Activated CD4-positive, alpha-beta T cell treated with anti-CD3 and anti-CD28 coated beads, Interleukin-2, amount 50 U/mL, for 48 hours (primary cell): Measurements from ENCODE around the gene MTRF1.
"Not testable (repeated sequence)": the region's sequence is repeated elsewhere in the genome, so short reads cannot be mapped to it uniquely, and the experiment has no call there.

Experiments
- DNase-seq, 2 experiments: peaks; one replicate each; pipeline ENCODE4 v3.0.0-alpha.2; 2020

MTRF1 gene

DNA sequence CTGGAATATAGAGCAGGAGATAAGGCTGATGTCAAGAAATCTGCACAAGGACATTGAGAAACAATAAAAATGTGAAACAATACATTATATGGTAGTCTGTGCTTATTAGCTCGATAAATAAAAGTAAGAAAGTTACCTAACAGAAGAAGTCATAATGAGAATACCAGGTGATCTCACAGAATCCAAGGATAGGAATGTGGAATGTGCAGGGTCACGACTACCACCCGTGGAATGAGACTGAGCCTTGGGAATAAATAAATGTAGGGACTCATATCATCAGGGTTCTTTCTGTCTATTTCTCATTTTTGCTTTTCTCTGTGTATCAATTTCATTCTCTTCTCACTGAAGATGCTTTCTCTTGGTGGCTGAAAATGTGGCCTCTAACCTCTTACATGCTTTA is 43.0 kb downstream of the MTRF1 start:
- no peak for DNase-seq

DNA sequence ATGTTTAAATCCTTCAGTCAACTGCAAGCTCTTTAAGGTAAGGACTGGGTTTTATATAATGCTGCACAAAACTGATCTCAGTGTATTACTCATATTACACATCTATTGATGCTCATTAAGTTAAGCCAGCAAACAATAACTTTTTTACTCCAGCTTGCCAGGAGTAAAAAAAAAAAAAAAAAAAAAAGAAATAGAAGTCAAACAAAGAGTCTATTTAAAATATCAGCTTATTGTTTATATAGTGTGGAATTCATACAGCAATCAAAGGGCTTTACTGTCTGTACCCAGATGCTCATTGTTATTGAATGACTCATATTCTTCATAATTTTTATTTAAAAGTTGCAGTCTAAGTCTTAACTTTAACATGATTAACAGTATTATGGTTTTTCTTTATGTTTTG is 47.2 kb downstream of the MTRF1 start:
- no peak for DNase-seq

DNA sequence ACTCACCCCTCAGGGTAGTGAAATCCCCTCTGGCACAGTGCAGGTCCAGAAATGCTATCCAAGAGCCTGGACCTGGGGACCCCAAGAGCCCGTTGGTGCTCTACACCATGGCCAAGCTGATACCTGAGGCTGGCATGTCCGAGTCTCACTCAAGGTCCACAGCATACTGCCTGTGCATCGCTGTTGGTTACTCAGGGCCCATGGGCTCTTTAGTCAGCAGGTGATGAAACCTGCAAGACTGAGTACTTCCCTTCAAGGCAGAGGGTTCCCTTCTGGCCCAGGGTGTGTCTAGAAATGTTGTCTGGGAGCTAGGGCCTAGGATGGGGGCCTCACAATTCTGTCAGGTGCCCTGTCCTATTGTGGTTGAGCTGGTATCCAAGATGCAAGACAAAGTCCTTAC is 49.5 kb downstream of the MTRF1 start:
- no peak for DNase-seq

DNA sequence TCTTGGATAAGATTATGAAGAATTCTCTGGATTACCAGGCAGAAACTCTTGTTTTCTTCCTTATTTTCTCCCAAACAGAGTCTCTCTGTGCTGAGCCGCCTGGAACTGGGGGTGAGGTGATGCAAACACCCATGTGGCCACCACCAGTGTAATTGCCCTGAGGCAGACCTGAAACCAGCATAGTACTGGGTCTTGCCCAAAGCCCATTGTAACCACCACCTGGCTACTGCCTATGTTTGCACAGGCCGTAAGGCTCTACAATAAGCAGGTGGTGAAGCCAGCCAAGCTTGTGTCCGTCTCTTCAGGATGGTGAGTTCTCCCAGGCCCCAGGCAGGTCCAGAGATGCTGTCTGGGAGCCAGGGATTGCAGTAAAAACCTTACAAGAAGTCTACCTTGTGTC is 50.1 kb downstream of the MTRF1 start:
- DNase-seq = no peak

DNA sequence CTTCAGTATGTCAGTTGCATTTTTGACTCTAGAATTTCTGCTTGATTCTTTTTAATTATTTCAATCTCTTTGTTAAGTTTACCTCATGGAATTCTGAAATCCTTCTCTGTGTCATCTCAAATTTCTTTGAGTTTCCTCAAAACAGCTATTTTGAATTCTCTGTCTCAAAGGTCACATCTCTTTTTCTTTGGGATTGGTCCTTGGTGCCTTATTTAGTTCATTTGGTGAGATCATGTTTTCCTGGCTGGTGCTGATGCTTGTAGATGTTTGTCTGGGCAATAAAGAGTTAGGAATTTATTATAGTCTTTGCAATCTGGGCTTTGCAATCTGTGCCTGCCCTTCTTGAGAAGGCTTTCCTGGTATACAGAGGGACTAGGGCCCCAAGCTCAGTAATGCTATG is 50.5 kb downstream of the MTRF1 start:
- no peak for DNase-seq

DNA sequence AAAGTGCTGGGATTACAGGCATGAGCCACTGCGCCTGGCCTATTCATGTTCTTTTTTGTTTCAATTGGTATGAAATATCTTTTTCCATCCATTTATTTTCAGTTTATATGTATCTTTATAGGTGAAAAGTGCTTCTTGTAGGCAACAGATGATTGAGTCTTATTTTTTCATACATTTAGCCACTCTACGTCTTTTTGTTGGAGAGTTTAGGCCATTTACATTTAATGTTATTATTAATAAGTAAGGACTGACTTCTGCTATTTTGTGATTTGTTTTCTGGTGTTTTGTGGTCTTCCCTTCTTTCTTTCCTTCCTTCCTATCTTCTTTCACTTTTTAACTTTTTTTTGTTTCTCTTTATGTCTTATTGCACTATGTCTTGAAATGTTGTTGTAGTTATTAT is 52.3 kb downstream of the MTRF1 start:
- no peak for DNase-seq

DNA sequence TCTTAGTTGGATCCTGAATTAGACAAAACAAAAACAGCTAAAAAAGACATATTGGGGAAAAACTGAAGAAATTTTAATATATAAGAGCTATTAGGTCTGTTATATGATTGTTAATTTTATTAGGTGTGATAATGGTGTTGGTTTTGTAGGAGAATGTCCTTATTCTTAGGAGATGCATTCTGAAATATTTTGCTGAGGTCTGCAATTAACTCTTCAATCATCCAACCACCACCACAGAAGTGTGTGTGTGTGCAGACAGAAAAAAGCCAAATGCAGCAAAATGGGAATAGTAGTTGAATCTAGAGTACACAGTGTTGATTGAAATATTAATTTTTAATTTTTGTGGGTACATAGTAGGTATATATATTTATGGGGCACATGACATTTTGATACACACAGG is 56.9 kb downstream of the MTRF1 start:
- no peak for DNase-seq

DNA sequence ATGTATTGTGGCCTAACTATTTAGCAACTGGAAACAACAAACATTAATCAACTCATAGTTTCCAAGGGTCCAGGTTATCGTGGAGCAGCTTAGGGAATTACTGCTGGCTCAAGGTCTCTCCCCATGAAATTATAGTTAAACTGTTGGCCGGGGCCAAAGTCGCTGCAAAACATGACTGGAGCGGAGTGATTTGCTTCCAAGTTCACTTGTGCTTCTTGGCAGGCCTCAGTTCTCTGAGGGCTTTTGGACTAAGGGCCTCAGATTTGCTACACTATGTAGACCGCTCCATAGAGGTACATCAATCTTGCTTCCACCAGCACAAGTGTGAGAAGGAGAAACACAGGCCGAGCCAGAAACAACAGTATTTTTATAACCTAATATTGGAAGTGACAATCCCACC is 59.6 kb downstream of the MTRF1 start:
- no peak for DNase-seq

DNA sequence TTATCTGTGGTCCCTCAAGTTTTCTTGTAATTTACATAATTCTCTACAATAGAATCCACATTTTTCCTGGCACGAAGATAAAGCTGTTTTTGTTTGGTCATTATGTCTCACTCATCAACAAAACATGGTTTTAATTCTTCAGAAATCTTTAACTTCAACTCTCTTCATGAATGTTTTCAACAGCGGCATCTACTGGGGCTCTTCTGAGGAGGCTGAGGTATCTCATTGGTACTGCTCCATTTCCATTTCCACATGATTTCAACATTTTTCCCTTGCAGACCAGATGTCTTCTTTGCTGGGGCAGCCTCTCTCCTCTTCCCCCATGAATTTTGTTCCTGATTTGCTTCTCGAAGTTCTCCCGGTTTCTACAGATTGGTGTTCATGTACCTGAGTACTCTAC is 63.2 kb downstream of the MTRF1 start:
- DNase-seq = no peak

DNA sequence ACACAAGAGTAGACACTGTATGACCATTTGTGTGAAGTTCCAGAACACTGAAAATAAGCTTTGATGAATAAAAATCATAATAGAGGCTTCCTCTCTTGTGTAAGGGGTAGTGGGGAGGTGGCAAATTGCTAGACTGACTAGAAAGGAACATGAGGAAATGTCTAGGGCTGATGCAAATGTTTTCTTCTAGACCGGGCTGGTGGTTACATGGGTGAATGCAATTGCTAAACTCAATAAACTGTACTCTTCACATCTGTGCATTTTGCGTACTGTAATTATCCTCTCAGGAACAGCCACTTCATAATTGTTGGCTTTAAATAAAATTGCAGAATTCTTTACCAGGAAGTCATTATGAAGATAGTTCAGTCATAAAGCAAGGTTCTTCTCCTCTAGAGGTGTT is 63.9 kb downstream of the MTRF1 start:
- DNase-seq = no peak

DNA sequence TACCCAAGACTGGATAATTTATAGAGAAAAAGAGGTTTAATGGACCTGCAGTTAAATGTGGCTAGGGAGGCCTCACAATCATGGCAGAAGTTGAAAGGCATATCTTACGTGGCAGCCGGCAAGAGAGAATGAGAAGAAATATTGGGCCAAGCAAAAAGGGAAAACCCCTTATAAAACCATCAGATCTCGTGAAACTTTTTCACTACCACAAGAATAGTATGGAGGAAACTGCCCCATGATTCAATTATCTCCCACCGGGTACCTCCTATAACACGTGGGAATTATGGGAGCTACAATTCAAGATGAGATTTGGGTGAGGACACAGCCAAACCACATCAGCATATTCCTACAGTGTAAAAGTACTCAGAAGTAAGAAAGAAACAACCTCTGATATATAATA is 64.3 kb downstream of the MTRF1 start:
- DNase-seq = no peak

DNA sequence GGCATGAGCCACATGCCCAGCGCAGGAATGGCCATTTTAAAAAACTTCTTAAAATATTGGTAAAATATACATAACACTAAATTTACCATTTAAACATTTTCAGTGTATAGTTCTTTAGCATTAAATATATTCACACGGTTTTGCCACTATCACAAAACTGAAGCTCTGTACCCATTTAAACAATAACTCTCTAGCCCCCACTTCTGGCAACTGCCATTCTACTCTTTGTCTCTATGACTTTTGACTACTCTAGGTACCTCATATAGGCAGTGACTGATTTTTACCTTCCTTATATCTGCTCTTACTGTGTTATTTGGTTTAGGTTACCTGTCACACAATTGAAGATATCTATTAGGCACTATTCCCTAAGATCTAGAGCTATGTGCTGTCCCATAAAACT is 66.8 kb downstream of the MTRF1 start:
- no peak for DNase-seq

DNA sequence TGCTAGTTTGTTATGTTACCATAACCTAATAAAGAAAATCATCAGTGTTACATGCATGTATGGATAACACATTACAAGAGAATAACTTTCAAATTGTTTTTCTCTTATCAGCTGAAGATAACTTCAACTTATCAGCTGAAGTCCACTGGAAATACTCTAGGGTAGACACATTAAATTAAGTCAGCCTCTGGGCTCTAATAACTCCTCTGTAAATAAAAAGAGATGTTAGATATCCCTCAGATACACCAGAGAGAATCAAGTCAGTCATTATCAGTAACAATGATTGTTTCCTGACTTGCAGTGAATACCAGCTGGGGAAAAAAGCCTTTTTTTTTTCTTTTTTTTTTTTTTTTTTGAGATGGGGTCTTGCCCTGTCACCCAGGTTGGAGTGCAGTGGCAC is 67.4 kb downstream of the MTRF1 start:
- DNase-seq = no peak

DNA sequence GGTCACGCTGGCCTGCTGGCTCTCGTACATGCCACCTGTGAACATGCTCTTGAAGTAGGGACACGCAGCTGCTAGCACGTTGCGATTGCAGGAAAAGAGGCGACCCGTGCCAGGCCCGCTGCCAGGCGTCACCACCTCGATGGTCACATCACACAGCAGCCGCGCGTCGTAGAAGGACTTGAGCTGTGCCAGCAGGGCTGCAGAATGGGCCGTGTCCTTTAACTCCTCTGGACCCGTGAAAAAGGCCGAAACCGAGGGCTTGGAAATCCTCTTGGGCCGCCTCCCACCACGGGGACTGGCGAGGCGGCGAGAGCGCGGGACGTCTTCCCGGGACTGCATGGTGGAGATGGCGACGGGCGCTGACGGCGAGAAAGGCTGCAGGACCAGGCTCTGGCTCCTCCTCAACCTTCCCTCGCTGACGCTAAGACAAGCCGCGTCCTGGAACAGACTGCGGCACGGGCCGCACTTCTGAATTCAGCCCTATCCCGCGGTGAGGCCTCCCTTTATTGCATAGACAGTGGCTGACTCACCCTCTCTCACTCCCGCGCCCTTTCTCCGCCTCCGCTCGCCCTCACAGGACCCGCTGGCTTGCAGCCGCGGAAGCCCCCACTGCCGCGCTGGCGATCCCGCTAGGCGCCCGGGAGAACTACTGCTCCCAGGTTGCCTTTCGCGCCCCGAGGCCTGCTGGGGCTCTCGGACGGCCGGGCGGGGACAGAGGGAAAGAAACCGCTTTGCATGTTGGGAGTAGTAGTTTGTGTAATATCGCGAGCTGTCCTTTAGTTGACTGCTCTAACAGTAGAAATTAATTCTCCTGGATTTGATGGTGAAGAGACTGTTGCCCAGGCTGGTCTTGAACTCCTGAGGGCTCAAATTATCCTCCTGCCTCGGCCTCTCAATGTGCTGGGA is 69.2 kb downstream of the MTRF1 start, which contains the start of gene KBTBD7:
KBTBD7 (minus strand) TSS at position 651 of the 906 bp plus-strand sequence; CDS start at position 339, 312 bp downstream.
- peak; percentile 92 to 94 for DNase-seq

DNA sequence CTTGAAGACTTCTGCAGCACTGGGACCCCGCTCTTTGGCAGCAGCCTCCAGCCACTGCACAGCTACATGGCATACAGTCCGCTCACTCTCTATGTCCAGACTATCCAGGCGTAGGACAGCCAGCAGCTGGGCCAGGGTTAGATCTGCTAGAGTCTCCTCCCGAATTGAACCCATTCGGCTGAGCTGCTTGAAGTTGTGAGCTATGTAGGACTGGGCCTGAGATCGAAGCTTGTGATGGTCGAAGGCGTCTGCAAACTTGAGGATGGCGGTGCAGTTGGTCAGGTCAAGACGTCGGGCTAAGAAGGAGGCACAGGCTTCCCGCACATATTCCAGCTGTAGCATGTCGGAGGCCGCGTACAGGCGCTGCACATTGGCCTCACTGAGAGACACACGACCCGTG is 69.9 kb downstream of the MTRF1 start:
- no peak for DNase-seq

DNA sequence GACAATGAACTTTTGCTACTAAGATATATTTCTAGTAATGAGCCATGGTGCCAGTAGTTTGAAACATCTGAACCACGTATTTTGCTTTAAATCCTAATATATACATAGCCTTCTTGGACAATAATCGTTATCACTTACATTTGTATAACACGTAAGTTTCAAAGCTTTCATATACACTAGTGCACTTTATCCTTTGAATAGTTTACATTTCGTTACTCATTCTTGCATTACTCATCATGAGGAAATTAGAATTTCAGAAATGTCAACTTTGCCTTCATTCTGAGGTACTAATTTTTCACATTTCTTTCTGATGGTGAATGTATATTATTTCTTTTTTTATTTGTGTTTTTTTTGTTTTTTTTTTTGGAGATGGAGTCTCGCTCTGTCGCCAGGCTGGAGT is 74.8 kb downstream of the MTRF1 start:
- no peak for DNase-seq

DNA sequence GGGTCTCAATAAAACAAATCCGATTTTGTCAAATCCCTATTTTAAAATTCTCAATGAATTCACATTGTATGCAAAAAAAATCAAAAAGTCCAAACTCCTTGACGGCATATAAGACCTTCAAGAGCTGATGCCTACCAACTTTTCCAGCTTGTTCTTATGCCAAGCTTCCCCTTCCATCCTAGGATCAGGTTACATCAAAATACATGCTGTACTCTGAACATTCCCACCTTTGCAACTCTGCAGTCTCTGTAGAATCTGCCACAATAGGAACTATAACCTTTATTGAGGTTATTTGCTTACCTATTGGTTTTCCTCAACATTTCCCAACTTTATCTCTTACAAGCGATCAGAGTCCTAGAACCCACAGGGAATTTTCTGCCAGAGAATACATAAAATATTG is 76.9 kb downstream of the MTRF1 start:
- DNase-seq = no peak

DNA sequence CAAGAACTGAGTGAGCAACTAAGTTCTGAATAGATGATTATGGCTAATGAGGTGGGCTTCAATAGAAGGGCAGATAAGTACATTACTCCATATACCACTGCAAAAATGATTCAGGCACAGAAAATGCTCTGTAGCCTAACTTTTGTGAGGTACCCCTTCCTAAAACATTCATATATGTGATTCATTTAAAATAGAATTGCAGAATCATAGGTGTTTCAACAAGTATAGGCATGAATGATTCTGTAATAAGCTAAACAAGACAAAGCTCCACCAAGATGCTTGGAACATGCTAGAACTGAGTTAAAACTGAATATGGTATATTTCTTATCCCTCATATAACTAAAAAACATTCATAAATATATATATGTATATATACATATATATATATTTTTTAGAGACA is 81.1 kb downstream of the MTRF1 start:
- DNase-seq = no peak

DNA sequence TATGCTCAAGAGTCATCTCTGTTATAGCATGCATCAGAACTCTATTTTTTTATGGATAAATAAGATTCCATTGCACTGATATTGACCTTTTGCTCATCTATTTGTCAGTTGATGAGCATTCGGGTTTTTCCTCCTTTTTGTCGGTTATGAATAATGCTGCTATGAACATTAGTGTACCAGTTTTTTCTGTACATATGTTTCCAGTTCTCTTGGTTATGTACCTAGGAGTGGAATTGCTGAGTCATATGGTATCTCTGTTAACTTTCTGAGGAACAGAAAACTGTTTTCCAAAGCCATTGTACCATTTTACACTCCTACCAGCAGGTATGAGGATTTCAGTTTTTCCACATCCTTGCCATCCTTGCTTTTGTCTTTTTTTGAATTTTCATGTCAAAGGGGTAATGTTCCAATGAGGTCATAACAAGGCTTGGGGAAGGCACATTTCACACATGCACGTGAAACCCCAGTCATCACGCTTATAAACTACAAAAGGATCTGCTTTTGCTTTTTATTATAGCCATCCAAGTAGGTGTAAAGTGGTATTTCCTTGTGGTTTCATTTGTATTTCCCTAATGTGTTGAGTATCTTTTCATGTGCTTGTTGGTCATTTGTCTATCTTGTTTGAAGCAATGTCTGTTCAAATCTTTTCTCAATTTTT is 83.7 kb downstream of the MTRF1 start:
- peak in 1 of 2 experiments; percentile 10 for DNase-seq

DNA sequence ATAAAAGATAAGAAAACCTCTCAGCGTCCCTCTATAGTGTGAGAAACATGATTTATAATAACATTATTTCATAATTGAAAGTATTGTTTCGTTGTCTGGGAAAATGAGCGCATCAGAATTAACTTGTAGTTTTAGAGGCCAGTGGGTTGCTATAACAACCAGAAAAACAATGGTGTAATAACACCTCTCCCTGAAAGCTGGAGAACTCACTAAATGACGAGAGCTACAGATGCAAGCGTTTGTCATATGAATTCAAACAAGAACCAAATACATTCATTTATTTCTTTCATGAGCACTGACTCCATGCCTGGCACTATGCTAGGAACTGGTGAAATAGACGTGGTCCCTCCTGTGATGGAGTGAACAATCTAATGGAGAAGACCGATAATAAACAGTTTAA is 85.3 kb downstream of the MTRF1 start:
- no peak for DNase-seq

DNA sequence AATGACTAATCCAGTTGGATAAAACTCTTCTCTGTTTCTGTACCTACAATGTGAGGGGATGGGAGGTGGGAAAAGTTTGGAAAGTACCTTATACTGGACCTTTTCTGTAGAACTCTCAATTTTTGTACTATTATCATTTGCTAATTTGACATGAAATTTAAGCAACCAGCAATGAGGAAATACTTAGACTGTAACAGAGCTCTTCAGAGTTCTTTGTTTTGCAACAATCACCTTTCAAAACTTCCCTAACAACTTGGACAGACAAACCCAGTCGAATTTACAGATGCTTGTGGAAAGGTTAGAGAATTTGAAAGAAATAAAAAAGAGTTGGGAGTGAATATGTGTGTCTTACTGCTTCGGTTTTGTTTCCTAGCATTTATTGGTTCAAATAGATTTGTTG is 85.8 kb downstream of the MTRF1 start:
- DNase-seq = no peak

DNA sequence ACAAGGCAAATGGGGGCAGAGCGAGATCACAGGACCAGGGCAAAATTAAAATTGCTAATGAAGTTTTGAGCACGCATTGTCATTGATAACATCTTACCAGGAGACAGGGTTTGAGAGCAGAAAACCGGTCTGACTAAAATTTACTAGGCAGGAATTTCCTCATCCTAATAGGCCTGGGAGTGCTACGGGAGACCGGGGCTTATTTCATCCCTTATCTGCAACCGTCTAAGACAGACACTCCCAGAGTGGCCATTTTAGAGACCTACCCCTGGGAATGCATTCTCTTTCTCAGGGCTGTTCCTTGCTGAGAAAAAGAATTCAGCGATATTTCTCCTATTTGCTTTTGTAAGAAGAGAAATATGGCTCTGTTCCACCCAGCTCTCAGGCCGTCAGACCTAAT is 87.8 kb downstream of the MTRF1 start:
- DNase-seq = not testable (repeated sequence)
